Measurements from ENCODE around the gene COA8. TPM values are rescaled to one million over a fixed set of nuclear protein-coding genes. Genes with fewer than 3 reads are reported as not detected.

The COA8 gene
- total and polyA plus RNA-seq, 2 of the 13 experiments (the other 11 are each of a cell fraction or from before 2014, with no cell fraction given) = 10.9 to 25.1 TPM

DNA sequence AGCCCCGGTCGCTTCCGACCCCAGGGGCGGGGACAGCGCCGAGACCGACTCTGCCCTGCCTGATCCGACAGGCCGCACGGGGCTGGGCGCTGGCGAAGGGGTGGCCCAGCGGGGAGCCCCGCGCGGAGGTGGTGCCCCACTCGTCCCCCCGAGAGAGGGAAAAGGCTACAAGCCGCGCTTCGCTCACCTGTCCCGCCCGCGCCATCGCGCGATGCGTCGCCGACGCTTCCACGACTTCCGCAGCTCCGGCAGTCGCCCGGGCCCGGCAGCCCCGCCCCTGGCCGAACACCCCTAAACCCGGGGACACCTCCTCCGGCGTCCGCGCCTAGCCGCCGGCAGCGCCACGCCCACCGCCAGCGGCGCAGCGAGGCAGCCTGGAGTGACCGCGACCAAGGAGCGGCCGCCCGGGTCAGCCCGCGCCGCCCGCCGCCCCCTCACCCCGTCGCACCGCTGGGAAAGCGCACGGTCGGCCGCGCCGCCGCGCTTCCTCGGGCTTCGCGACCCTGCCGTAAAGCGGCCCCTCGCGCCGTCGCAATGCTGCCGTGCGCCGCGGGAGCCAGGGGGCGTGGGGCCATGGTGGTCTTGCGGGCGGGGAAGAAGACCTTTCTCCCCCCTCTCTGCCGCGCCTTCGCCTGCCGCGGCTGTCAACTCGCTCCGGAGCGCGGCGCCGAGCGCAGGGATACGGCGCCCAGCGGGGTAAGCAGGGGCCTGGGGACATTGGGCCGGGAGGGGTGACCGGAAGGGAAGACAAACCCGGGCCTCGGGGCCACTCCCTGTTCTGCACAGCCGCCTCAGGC, at the start of gene COA8, which contains the start of gene BAG5 (continued):
- TF ChIP-seq, protein P1, sequence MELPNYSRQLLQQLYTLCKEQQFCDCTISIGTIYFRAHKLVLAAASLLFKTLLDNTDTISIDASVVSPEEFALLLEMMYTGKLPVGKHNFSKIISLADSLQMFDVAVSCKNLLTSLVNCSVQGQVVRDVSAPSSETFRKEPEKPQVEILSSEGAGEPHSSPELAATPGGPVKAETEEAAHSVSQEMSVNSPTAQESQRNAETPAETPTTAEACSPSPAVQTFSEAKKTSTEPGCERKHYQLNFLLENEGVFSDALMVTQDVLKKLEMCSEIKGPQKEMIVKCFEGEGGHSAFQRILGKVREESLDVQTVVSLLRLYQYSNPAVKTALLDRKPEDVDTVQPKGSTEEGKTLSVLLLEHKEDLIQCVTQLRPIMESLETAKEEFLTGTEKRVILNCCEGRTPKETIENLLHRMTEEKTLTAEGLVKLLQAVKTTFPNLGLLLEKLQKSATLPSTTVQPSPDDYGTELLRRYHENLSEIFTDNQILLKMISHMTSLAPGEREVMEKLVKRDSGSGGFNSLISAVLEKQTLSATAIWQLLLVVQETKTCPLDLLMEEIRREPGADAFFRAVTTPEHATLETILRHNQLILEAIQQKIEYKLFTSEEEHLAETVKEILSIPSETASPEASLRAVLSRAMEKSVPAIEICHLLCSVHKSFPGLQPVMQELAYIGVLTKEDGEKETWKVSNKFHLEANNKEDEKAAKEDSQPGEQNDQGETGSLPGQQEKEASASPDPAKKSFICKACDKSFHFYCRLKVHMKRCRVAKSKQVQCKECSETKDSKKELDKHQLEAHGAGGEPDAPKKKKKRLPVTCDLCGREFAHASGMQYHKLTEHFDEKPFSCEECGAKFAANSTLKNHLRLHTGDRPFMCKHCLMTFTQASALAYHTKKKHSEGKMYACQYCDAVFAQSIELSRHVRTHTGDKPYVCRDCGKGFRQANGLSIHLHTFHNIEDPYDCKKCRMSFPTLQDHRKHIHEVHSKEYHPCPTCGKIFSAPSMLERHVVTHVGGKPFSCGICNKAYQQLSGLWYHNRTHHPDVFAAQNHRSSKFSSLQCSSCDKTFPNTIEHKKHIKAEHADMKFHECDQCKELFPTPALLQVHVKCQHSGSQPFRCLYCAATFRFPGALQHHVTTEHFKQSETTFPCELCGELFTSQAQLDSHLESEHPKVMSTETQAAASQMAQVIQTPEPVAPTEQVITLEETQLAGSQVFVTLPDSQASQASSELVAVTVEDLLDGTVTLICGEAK (IDR thresholded peaks at IDR 0.05) = no peak
- TF ChIP-seq, protein P1 (CRISPR knock-in tag; IDR thresholded peaks at IDR 0.05) = 0 out of 2 replicates have a peak, but pooled peaks have one; percentile 54
- TF ChIP-seq CCDC6 (CRISPR knock-in tag; IDR thresholded peaks at IDR 0.05) (0 out of 2 replicates have a peak, but pooled peaks have one; percentile 78), PHF20 (CRISPR knock-in tag; IDR thresholded peaks at IDR 0.05) (peak; percentile 86), ZNF543 (CRISPR knock-in tag; IDR thresholded peaks at IDR 0.05) (0 out of 2 replicates have a peak, but pooled peaks have one; percentile 9), ZMAT3 (CRISPR knock-in tag; conservative IDR thresholded peaks at IDR 0.05) (0 out of 2 replicates have a peak, but pooled peaks have one; percentile 42), ZNF143 (CRISPR knock-in tag; IDR thresholded peaks at IDR 0.05) (peak; percentile 35; the same call in 1 of the 2 replicates), RAD21 (CRISPR knock-in tag; IDR thresholded peaks at IDR 0.05) (peak; percentile 10; the same call in 1 of the 2 replicates), MED1 (CRISPR knock-in tag; IDR thresholded peaks at IDR 0.05) (peak; percentile 20; the same call in 1 of the 2 replicates), PCBP1 (IDR thresholded peaks at IDR 0.05; ENCODE audit: borderline replicate concordance, low read depth, low read length) (0 out of 2 replicates have a peak, but pooled peaks have one; percentile 9), THAP11 (CRISPR knock-in tag; IDR thresholded peaks at IDR 0.05) (peak; percentile 93), ZNF121 (CRISPR knock-in tag; IDR thresholded peaks at IDR 0.05) (0 out of 2 replicates have a peak, but pooled peaks have one; percentile 4), SP4 (CRISPR knock-in tag; IDR thresholded peaks at IDR 0.05) (peak; percentile 83), ZNF615 (CRISPR knock-in tag; IDR thresholded peaks at IDR 0.05; ENCODE audit: borderline replicate concordance) (no peak), SIN3A (IDR thresholded peaks at IDR 0.05; ENCODE audit: borderline replicate concordance, low read depth, low read length) (peak; percentile 45; the same call in 1 of the 2 replicates), ZBTB38 (CRISPR knock-in tag; IDR thresholded peaks at IDR 0.05) (peak; percentile 16; the same call in 1 of the 2 replicates), FOXC1 (CRISPR knock-in tag; IDR thresholded peaks at IDR 0.05; ENCODE audit: borderline replicate concordance) (peak; percentile 11; the same call in 1 of the 2 replicates), ERF (CRISPR knock-in tag; IDR thresholded peaks at IDR 0.05) (peak; percentile 4; the same call in 1 of the 2 replicates), FOXK1 (CRISPR knock-in tag; IDR thresholded peaks at IDR 0.05; ENCODE audit: borderline replicate concordance, low read depth) (peak; percentile 72; the same call in 1 of the 2 replicates)
- TF ChIP-seq, protein P2, sequence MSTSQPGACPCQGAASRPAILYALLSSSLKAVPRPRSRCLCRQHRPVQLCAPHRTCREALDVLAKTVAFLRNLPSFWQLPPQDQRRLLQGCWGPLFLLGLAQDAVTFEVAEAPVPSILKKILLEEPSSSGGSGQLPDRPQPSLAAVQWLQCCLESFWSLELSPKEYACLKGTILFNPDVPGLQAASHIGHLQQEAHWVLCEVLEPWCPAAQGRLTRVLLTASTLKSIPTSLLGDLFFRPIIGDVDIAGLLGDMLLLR (CRISPR knock-in tag; IDR thresholded peaks at IDR 0.05) = no peak
- TF ChIP-seq, protein P3, sequence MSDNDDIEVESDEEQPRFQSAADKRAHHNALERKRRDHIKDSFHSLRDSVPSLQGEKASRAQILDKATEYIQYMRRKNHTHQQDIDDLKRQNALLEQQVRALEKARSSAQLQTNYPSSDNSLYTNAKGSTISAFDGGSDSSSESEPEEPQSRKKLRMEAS (IDR thresholded peaks at IDR 0.05) = peak; percentile 60

All from HepG2 (cell line).